Tibial nerve (tissue), 3 donors: Measurements from ENCODE around the gene HDGFL2.

Experiments
- CTCF ChIP-seq, 5 experiments: fragments of 200-600 bp in 3 of 5; fragments of 450-650 bp in 2 of 5; sonication (generic) in 3 of 5; IDR thresholded peaks; one replicate each; pipeline ENCODE4 v1.5.1; 2016 to 2019; ENCODE audit warnings: antibody characterized with exemption in 5 of 5, mild to moderate bottlenecking in 3 of 5, moderate library complexity in 2 of 5
- POLR2A ChIP-seq, 2 donors: fragments of 450-650 bp; IDR thresholded peaks; one replicate each; pipeline ENCODE4 v1.6.1; 2017; ENCODE audit warnings: antibody characterized with exemption in 2 of 2, mild to moderate bottlenecking in 2 of 2, moderate library complexity in 2 of 2

GRCh38 chr19:4434391-4434790, 37.7 kb upstream of the HDGFL2 start:
- TF ChIP-seq CTCF (IDR thresholded peaks at IDR 0.05) (no peak), POLR2A (IDR thresholded peaks at IDR 0.05) (no peak)
